ENCODE data around the gene TMEM108.

The TMEM108 gene

GRCh38 chr3:133181392-133182150 lies 143.4 kb downstream of the TMEM108 start:
- Histone ChIP-seq H3K9ac (ENCODE audit: low read depth, low read length) (no peak overlapping the region), H3K36me3 (ENCODE audit: insufficient read depth, low read length) (no peaks in the 10 kb centered on the region), H3K9me3 (ENCODE audit: control insufficient read depth, insufficient read depth, low read length) (no peaks in the 10 kb centered on the region), H3K4me1 (ENCODE audit: insufficient read depth, low read length) (no peaks in the 10 kb centered on the region)

- Histone ChIP-seq H3K36me3 (ENCODE audit: insufficient read depth, low read length) (no peaks in the 10 kb centered on the region), H3K9me3 (ENCODE audit: control insufficient read depth, insufficient read depth, low read length) (no peaks in the 10 kb centered on the region), H3K4me1 (ENCODE audit: insufficient read depth, low read length) (peaks cover 7% of the 10 kb centered on the region), H3K9ac (ENCODE audit: low read depth, low read length) (no peak overlapping the region)
Measured at GRCh38 chr3:133187870-133188379, 149.7 kb downstream of the TMEM108 start.

- H3K4me1 ChIP-seq (ENCODE audit: insufficient read depth, low read length): peaks cover 7% of the 10 kb centered on the region
- no peaks in the 10 kb centered on the region for H3K9me3 ChIP-seq (ENCODE audit: control insufficient read depth, insufficient read depth, low read length)
Measured at GRCh38 chr3:133188996-133189395, 150.8 kb downstream of the TMEM108 start.

GRCh38 chr3:133189893-133190292 lies 151.7 kb downstream of the TMEM108 start:
- Histone ChIP-seq H3K4me1 (ENCODE audit: insufficient read depth, low read length) (peaks cover 7% of the 10 kb centered on the region), H3K9me3 (ENCODE audit: control insufficient read depth, insufficient read depth, low read length) (no peaks in the 10 kb centered on the region), H3K9ac (ENCODE audit: low read depth, low read length) (no peak overlapping the region), H3K36me3 (ENCODE audit: insufficient read depth, low read length) (no peaks in the 10 kb centered on the region)

More at GRCh38 chr3:133188996-133189395, 150.8 kb downstream of the TMEM108 start:
- no peak overlapping the region for H3K9ac ChIP-seq (ENCODE audit: low read depth, low read length)
- no peaks in the 10 kb centered on the region for H3K36me3 ChIP-seq (ENCODE audit: insufficient read depth, low read length)

- Histone ChIP-seq H3K9ac (ENCODE audit: low read depth, low read length) (no peak overlapping the region), H3K9me3 (ENCODE audit: control insufficient read depth, insufficient read depth, low read length) (no peaks in the 10 kb centered on the region), H3K4me1 (ENCODE audit: insufficient read depth, low read length) (peaks cover 7% of the 10 kb centered on the region), H3K36me3 (ENCODE audit: insufficient read depth, low read length) (no peaks in the 10 kb centered on the region)
Measured at GRCh38 chr3:133191818-133192217, 153.6 kb downstream of the TMEM108 start.

- Histone ChIP-seq H3K4me1 (ENCODE audit: insufficient read depth, low read length) (peaks cover 7% of the 10 kb centered on the region), H3K9me3 (ENCODE audit: control insufficient read depth, insufficient read depth, low read length) (no peaks in the 10 kb centered on the region), H3K9ac (ENCODE audit: low read depth, low read length) (no peak overlapping the region), H3K36me3 (ENCODE audit: insufficient read depth, low read length) (no peaks in the 10 kb centered on the region)
Measured at GRCh38 chr3:133192363-133192945, 154.3 kb downstream of the TMEM108 start.

- H3K9me3 ChIP-seq (ENCODE audit: control insufficient read depth, insufficient read depth, low read length): no peaks in the 10 kb centered on the region
- H3K4me1 ChIP-seq (ENCODE audit: insufficient read depth, low read length): peaks cover 7% of the 10 kb centered on the region
- no peak overlapping the region for H3K9ac ChIP-seq (ENCODE audit: low read depth, low read length)
- no peaks in the 10 kb centered on the region for H3K36me3 ChIP-seq (ENCODE audit: insufficient read depth, low read length)
Measured at GRCh38 chr3:133192967-133193366, 154.8 kb downstream of the TMEM108 start.

GRCh38 chr3:133196527-133196926 lies 158.3 kb downstream of the TMEM108 start:
- Histone ChIP-seq H3K9ac (ENCODE audit: low read depth, low read length) (no peak overlapping the region), H3K36me3 (ENCODE audit: insufficient read depth, low read length) (no peaks in the 10 kb centered on the region), H3K4me1 (ENCODE audit: insufficient read depth, low read length) (peaks cover 7% of the 10 kb centered on the region), H3K9me3 (ENCODE audit: control insufficient read depth, insufficient read depth, low read length) (peaks cover 9% of the 10 kb centered on the region)

- no peak overlapping the region for H3K9ac ChIP-seq (ENCODE audit: low read depth, low read length)
- H3K9me3 ChIP-seq (ENCODE audit: control insufficient read depth, insufficient read depth, low read length): peaks cover 9% of the 10 kb centered on the region
- no peaks in the 10 kb centered on the region for H3K4me1 ChIP-seq (ENCODE audit: insufficient read depth, low read length)
- no peaks in the 10 kb centered on the region for H3K36me3 ChIP-seq (ENCODE audit: insufficient read depth, low read length)
Measured at GRCh38 chr3:133197619-133198018, 159.4 kb downstream of the TMEM108 start.

GRCh38 chr3:133206921-133207320 lies 168.7 kb downstream of the TMEM108 start:
- Histone ChIP-seq H3K36me3 (ENCODE audit: insufficient read depth, low read length) (no peaks in the 10 kb centered on the region), H3K9ac (ENCODE audit: low read depth, low read length) (peak overlapping the region; percentile 1; the same call in 1 of the 2 replicates), H3K9me3 (ENCODE audit: control insufficient read depth, insufficient read depth, low read length) (no peaks in the 10 kb centered on the region), H3K4me1 (ENCODE audit: insufficient read depth, low read length) (peaks cover 31% of the 10 kb centered on the region)

GRCh38 chr3:133208184-133208583 lies 170.0 kb downstream of the TMEM108 start:
- no peak overlapping the region for H3K9ac ChIP-seq (ENCODE audit: low read depth, low read length)
- H3K9me3 ChIP-seq (ENCODE audit: control insufficient read depth, insufficient read depth, low read length): no peaks in the 10 kb centered on the region
- H3K36me3 ChIP-seq (ENCODE audit: insufficient read depth, low read length): no peaks in the 10 kb centered on the region
- H3K4me1 ChIP-seq (ENCODE audit: insufficient read depth, low read length): peaks cover 44% of the 10 kb centered on the region

- peaks cover 48% of the 10 kb centered on the region for H3K4me1 ChIP-seq (ENCODE audit: insufficient read depth, low read length)
- H3K36me3 ChIP-seq (ENCODE audit: insufficient read depth, low read length): no peaks in the 10 kb centered on the region
- no peaks in the 10 kb centered on the region for H3K9me3 ChIP-seq (ENCODE audit: control insufficient read depth, insufficient read depth, low read length)
- no peak overlapping the region for H3K9ac ChIP-seq (ENCODE audit: low read depth, low read length)
Measured at GRCh38 chr3:133209871-133210550, 171.8 kb downstream of the TMEM108 start.

GRCh38 chr3:133210656-133211055 lies 172.5 kb downstream of the TMEM108 start:
- Histone ChIP-seq H3K36me3 (ENCODE audit: insufficient read depth, low read length) (no peaks in the 10 kb centered on the region), H3K9me3 (ENCODE audit: control insufficient read depth, insufficient read depth, low read length) (no peaks in the 10 kb centered on the region), H3K9ac (ENCODE audit: low read depth, low read length) (no peak overlapping the region), H3K4me1 (ENCODE audit: insufficient read depth, low read length) (peaks cover 48% of the 10 kb centered on the region)

- no peak overlapping the region for H3K9ac ChIP-seq (ENCODE audit: low read depth, low read length)
- peaks cover 46% of the 10 kb centered on the region for H3K4me1 ChIP-seq (ENCODE audit: insufficient read depth, low read length)
- H3K9me3 ChIP-seq (ENCODE audit: control insufficient read depth, insufficient read depth, low read length): no peaks in the 10 kb centered on the region
- no peaks in the 10 kb centered on the region for H3K36me3 ChIP-seq (ENCODE audit: insufficient read depth, low read length)
Measured at GRCh38 chr3:133211449-133211848, 173.3 kb downstream of the TMEM108 start.
